Gastroesophageal sphincter (tissue), 4 donors: Measurements from ENCODE around the gene BAIAP2. TPM values are rescaled to one million over a fixed set of nuclear protein-coding genes. Genes with fewer than 3 reads are reported as not detected.

ENCODE experiments used
- ATAC-seq: fragments of 150-250 bp; one replicate; pipeline ENCODE4 v1.9.1; 2016; ENCODE audit warnings: mild to moderate bottlenecking, moderate library complexity
- H3K27ac ChIP-seq, 4 donors: fragments of 200-600 bp; sonication (generic) in 3 of 4; 1 replicate in 3 of 4; 2 replicates in 1 of 4; pipeline ENCODE4 v1.5.1; 2016 to 2019
- H3K27me3 ChIP-seq: fragments of 200-600 bp; sonication (generic); one replicate; pipeline ENCODE4 v1.5.1; 2019
- H3K36me3 ChIP-seq, 2 donors: fragments of 200-600 bp; sonication (generic); one replicate each; pipeline ENCODE4 v1.5.1; 2019; ENCODE audit warnings: control low read depth in 1 of 2
- H3K4me1 ChIP-seq, 3 donors: fragments of 200-600 bp; sonication (generic); 1 replicate in 2 of 3; 2 replicates in 1 of 3; pipeline ENCODE4 v1.5.1; 2016 to 2019; ENCODE audit warnings: control low read depth in 2 of 3
- H3K4me3 ChIP-seq, 2 donors: fragments of 200-600 bp; sonication (generic); one replicate each; pipeline ENCODE4 v1.5.1; 2019; ENCODE audit warnings: mild to moderate bottlenecking in 1 of 2, moderate library complexity in 1 of 2
- H3K9me3 ChIP-seq, 3 donors: fragments of 200-600 bp; sonication (generic); one replicate each; pipeline ENCODE4 v1.5.1; 2017 to 2019; ENCODE audit warnings: control low read depth in 2 of 3
- CTCF ChIP-seq, 4 experiments: fragments of 200-600 bp in 2 of 4; fragments of 450-650 bp in 2 of 4; sonication (generic) in 1 of 4; IDR thresholded peaks; one replicate each; pipeline ENCODE4 v1.5.1; 2017 to 2019; ENCODE audit warnings: antibody characterized with exemption in 4 of 4, mild to moderate bottlenecking in 2 of 4, moderate library complexity in 2 of 4
- EP300 ChIP-seq: sonication (generic); formaldehyde crosslinking; IDR thresholded peaks from one replicate; pipeline ENCODE4 v1.6.1; 2017; ENCODE audit warnings: antibody characterized with exemption, mild to moderate bottlenecking
- POLR2A ChIP-seq, 2 donors: fragments of 450-650 bp; IDR thresholded peaks; one replicate each; pipeline ENCODE4 v1.6.1; 2017; ENCODE audit warnings: antibody characterized with exemption in 2 of 2, mild to moderate bottlenecking in 2 of 2, moderate library complexity in 1 of 2
- POLR2AphosphoS5 ChIP-seq: sonication (generic); formaldehyde crosslinking; IDR thresholded peaks from one replicate; pipeline ENCODE4 v1.6.1; 2017; ENCODE audit warnings: antibody characterized with exemption
- WGBS, 2 donors: methylation state at CpG; one replicate each; pipeline ENCODE4 v1.1.5; 2018; ENCODE audit warnings: low coverage in 1 of 2; 5-methylcytosine and 5-hydroxymethylcytosine counted together
- total RNA-seq, 4 donors: library from RNA; depleted of rRNA; stranded (reverse); fragments of >200 nt; gene quantifications; one replicate each; pipeline ENCODE4 v1.1.0, GENCODE V29; 2016

Gene BAIAP2
- total RNA-seq, 4 donors from 2014 or later = 32.7 to 54.9 (median 40.6) TPM

- Histone ChIP-seq H3K9me3 (no peaks in the 10 kb centered on the region), H3K4me1 (peaks cover 0 to 25% (median 13%) of the 10 kb centered on the region in 3 donors), H3K36me3 (peaks cover 0 to 79% of the 10 kb centered on the region in 2 donors), H3K27ac (no peak overlapping the region), H3K27me3 (no peaks in the 10 kb centered on the region), H3K4me3 (no peak overlapping the region)
- TF ChIP-seq CTCF (IDR thresholded peaks at IDR 0.05) (no peak), POLR2A (IDR thresholded peaks at IDR 0.05) (no peak), EP300 (no peak), POLR2AphosphoS5 (no peak)
- ATAC-seq = no peak
- 86% methylated on average over 6 of the region's 12 CpGs; no CpG with 5 or more reads in 1 of the 2 donors for WGBS, 2 donors
Observed at GRCh38 chr17:81102352-81102751, 67.4 kb downstream of the BAIAP2 start.

GRCh38 chr17:81102869-81103268 is 67.9 kb downstream of the BAIAP2 start:
- no peaks in the 10 kb centered on the region for H3K9me3 ChIP-seq
- 82% methylated on average over 4 of the region's 17 CpGs; no CpG with 5 or more reads in 1 of the 2 donors for WGBS, 2 donors
- peaks cover 0 to 85% of the 10 kb centered on the region in 2 donors for H3K36me3 ChIP-seq
- no peak for TF ChIP-seq POLR2AphosphoS5
- no peak for TF ChIP-seq EP300
- TF ChIP-seq POLR2A (IDR thresholded peaks at IDR 0.05) = no peak
- no peak for TF ChIP-seq CTCF (IDR thresholded peaks at IDR 0.05)
- H3K4me1 ChIP-seq = peaks cover 0 to 20% (median 8%) of the 10 kb centered on the region in 3 donors
- H3K27me3 ChIP-seq = no peaks in the 10 kb centered on the region
- no peak overlapping the region for H3K4me3 ChIP-seq
- ATAC-seq = no peak
- H3K27ac ChIP-seq = no peak overlapping the region

GRCh38 chr17:81103379-81103778 is 68.4 kb downstream of the BAIAP2 start:
- Histone ChIP-seq H3K27ac (no peak overlapping the region), H3K27me3 (no peaks in the 10 kb centered on the region), H3K4me1 (peaks cover 0 to 15% (median 3%) of the 10 kb centered on the region in 3 donors), H3K4me3 (no peak overlapping the region), H3K9me3 (no peaks in the 10 kb centered on the region), H3K36me3 (peaks cover 0 to 90% of the 10 kb centered on the region in 2 donors)
- no CpG with 5 or more reads among the region's 20 CpGs for WGBS, 2 donors
- ATAC-seq = no peak
- TF ChIP-seq CTCF (IDR thresholded peaks at IDR 0.05) = no peak
- TF ChIP-seq POLR2A (IDR thresholded peaks at IDR 0.05) = no peak
- no peak for TF ChIP-seq POLR2AphosphoS5
- TF ChIP-seq EP300 = no peak

GRCh38 chr17:81106716-81107115 is 71.8 kb downstream of the BAIAP2 start:
- H3K27me3 ChIP-seq = no peaks in the 10 kb centered on the region
- WGBS, 2 donors = no CpG with 5 or more reads among the region's 24 CpGs
- H3K4me3 ChIP-seq = no peak overlapping the region
- H3K36me3 ChIP-seq = peaks cover 0 to 98% of the 10 kb centered on the region in 2 donors
- TF ChIP-seq EP300 = no peak
- no peak for TF ChIP-seq CTCF (IDR thresholded peaks at IDR 0.05)
- no peak for TF ChIP-seq POLR2AphosphoS5
- TF ChIP-seq POLR2A (IDR thresholded peaks at IDR 0.05) = no peak
- peaks cover 0 to 4% (median 0%) of the 10 kb centered on the region in 3 donors for H3K4me1 ChIP-seq
- no peak for ATAC-seq
- H3K27ac ChIP-seq = no peak overlapping the region
- H3K9me3 ChIP-seq = no peaks in the 10 kb centered on the region

GRCh38 chr17:81108220-81108619 is 73.3 kb downstream of the BAIAP2 start:
- Histone ChIP-seq H3K4me3 (no peak overlapping the region), H3K36me3 (peaks cover 0 to 100% of the 10 kb centered on the region in 2 donors), H3K27ac (no peak overlapping the region), H3K9me3 (no peaks in the 10 kb centered on the region), H3K4me1 (no peaks in the 10 kb centered on the region), H3K27me3 (no peaks in the 10 kb centered on the region)
- TF ChIP-seq POLR2A (IDR thresholded peaks at IDR 0.05) (no peak), POLR2AphosphoS5 (no peak), CTCF (IDR thresholded peaks at IDR 0.05) (no peak), EP300 (no peak)
- WGBS, 2 donors = 40% methylated on average over 1 of the region's 9 CpGs; no CpG with 5 or more reads in 1 of the 2 donors
- ATAC-seq = no peak
